HG02981 (cell line): Measurements from ENCODE around the gene DSE.

Source experiments
- ATAC-seq: cut with Tn5 transposase; IDR thresholded peaks from one replicate; pipeline ENCODE4 v1.9.1; 2021; ENCODE audit warnings: mild to moderate bottlenecking, moderate library complexity; ENCODE audit not compliant: unreplicated experiment

The DSE gene

DNA sequence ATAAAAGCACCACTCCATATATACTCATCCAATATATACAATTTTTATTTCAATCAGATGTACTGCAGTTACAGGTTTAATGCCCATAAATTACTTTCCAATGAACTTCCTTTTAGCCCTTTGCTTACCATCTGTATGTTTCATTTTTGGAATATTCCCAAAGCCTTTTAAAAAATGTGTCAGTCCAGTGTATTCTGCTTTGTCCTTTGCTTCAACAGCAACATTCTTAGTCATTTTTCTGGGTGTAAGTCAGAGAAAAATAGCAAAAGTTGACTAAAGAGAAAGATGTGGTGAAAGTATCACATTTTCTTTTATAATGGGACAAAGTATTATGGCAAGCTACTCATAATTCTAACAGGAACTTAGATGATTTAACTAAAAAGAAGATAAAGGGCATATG is 15.2 kb downstream of the DSE start:
- ATAC-seq = no peak

DNA sequence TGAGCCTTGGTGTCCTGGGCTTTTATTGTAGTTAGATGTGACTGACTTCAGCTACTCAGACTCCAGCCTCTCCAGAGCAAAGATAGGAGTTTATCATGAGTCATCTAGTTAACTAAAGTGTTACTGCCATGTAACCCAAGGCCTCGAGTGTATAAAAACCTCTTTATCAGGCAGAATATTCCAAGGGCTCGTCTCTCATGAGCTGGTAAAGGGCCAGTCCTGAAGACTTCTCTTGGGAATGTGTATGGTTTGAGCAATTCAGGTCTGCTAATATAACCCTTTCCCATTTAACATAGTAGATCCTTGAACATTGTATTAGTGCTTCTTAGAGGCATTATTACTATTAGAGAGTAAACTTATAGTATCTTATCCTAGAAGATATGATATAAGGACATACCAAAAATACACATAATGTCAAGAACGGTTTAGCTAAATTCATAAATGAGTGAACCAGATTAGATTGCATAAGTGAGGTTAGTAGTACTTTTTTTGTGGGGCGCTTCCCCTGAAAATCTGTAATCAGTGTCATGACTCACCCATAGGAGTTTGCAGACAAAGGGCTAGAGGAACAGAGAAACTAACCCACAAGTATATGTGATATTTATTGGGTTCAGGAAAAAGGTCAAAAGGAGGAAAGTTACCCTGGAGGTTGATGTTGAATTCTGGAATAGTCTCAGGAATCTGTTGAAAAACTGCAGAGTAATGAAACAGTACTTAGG is 16.0 kb downstream of the DSE start:
- peak; percentile 32 for ATAC-seq

- peak; percentile 66 for ATAC-seq
Measured at GRCh38 chr6:116387374-116387773, 16.6 kb downstream of the DSE start.

DNA sequence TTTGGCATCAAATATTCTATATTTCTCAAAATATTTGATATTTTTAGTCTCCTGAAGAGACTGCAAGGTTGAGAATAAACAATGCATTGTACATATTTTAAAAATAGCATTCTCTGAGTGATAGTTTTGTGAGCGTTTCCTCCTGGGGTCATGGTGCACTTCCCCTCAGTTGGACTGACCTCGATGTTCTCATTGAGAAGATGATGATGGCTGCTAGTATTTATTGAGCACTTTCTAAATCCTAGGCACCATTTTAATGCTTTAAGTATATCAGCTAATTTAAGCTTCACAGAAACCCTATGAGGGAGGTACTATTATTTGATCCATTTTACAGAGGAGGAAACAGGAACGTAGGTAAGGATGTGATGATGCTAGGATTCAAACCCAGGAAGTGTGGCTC is 18.2 kb downstream of the DSE start:
- ATAC-seq = no peak

GRCh38 chr6:116389357-116389756 is 18.6 kb downstream of the DSE start:
- ATAC-seq = no peak

GRCh38 chr6:116390581-116390980 is 19.8 kb downstream of the DSE start:
- ATAC-seq = peak; percentile 34

DNA sequence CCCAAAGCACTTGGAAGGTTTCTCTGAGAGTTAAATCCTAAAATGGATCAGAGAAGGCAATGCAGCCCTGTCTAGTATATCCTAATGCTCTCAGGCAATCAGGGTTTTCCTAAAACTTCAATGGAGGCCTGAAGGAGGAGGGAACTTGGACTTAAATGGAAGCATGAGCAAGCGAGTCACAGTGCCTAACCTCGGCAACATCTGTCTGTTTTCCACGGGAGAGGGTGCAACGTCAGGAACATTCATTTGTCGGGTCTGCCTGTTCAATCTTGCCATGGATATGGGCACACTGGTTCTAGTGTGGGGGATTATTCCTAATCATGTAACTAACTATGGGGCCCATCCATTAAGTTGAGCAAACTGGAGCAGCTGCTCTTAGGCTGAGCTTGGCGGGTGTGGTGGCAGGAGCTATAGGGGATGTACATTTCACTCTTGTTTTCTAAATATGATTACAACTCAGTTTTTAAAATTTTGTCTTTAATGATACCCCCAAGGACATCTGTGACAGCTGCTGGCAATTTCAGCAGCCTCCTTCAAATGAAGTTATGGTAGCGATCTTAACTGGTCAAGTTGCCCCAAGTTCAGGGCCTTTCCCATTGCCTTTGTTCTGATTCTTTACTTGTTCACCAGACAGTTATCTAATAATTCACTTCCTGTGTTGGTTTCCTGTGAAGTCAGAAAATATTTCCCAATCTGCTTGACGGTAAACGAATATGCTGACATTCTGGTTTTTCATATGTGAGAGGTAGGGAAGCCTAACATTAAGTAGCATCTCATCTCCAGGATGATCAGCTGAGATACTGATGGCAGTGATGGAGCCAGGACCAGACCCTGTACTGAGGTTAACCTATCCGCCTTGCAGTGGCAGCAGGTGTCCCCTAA is 21.6 kb downstream of the DSE start:
- ATAC-seq = no peak

DNA sequence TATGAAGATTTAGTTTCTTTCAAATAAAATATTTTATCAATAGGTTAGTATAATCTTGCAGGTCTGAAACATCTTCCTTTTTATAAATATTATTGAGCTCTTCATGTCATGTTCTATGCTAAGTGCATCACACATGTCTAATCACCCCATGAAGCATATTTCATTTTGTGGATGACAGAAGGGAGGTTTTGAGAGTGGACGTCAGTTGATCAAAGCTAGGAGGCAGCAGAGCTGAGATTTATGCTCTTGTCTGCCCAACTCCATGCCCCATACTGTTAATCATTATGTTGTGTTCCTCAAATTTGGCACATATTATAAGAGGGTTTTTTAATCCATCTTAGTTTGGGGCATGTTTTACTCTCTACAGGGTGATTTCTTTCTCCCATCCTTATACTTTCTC is 22.7 kb downstream of the DSE start:
- peak; percentile 43 for ATAC-seq

GRCh38 chr6:116395647-116396046 is 24.9 kb downstream of the DSE start:
- ATAC-seq = no peak

DNA sequence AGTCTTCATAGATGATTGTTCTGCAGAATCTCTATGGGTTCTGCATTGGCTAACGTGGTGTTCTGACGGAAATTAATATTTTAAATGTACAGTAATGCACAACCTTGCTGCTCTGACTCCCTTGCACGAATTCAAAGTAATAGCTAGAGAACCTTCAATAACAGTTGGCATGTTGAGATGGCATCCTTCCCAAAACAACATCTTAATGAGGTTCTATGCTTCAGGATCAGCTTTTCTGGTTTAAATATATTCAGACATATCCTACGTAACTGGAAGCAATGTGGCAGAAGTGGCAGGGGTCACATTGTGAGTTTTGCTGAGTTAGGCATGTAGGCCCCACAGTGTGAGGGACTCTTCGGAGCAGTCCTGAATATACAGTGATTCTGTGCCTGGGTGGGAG is 25.7 kb downstream of the DSE start:
- no peak for ATAC-seq

DNA sequence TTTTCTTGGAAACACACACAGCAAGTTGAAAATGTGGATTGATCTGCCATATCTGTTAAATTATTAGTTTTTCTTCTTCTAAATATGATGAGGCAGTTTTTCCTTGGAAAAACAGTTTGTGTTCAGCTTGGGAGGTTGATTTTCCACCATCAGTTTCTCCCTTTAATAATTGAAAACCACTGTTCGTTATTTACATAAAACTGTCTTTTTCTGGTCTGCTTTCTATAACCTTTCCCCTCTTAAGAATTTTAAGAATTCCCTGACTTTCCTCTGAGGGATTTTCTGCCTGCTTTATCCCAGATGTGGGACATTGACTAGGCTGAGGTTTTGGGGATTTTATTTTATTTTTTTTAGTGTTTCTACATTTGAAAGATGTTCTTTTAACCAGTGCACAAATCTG is 27.2 kb downstream of the DSE start:
- no peak for ATAC-seq

GRCh38 chr6:116398316-116399010 is 27.7 kb downstream of the DSE start:
- no peak for ATAC-seq

DNA sequence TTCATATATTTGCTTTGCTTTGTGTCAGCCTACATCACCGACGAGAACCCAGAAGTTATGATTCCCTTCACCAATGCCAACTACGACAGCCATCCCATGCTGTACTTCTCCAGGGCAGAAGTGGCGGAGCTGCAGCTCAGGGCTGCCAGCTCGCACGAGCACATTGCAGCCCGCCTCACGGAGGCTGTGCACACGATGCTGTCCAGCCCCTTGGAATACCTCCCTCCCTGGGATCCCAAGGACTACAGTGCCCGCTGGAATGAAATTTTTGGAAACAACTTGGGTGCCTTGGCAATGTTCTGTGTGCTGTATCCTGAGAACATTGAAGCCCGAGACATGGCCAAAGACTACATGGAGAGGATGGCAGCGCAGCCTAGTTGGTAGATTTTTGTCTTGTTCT is 28.5 kb downstream of the DSE start:
- no peak for ATAC-seq

DNA sequence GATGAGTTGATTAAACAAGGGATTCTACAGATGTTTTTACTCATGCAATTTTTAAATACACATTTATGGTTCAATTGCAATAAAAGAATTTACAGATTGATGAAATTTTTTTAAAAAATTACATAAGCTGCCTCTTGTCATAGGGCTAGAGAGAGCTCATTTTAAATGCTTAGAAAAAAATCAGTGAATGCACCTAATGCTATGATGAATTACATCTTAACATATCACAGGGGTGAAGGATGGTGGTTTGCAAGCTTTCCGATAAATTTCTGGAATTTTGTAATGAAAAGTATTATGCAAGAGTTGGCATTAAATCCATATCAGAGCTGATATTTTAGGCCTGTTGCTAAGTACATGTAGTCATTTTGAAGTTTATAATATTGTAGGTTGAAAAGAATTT is 29.6 kb downstream of the DSE start:
- ATAC-seq = no peak

DNA sequence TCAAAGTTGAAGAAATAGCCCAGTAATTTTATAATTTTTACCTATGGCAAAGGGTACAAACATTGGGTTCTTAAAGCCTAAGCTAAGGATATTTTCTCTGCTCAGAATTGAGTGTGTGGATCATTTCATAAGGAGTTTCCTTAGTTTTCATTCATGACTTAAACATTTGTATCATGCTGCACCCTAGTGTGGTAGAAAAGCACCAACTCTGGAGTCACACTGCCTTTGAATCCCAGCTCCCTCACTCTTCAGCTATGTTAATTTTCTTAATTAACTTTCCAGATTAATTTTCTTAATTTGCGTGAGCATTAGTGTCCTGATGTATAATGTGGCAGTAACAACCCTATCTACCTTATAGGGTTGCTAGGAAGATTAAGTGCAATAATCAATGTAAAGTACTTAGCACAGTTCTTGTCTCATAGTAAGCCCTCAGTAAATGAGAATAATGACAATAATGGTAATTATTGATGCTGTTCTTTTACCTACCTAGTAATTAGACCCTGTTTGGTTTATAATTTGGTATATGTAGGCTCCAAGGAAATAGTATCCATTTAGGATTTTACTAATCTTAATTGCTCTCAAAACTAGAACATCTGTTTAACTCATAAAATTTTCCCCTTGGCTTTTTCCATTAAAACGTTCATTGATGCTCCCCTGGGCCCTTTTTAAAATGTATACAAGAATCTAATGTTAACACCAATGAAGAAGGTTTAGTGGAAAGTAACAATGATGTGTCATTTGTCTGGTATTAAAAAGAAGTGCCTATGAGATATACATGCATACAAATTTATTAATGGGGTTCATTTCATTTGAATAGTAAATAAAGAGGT is 31.6 kb downstream of the DSE start:
- no peak for ATAC-seq

GRCh38 chr6:116403205-116403604 is 32.5 kb downstream of the DSE start:
- no peak for ATAC-seq

- no peak for ATAC-seq
Measured at GRCh38 chr6:116404696-116405095, 33.9 kb downstream of the DSE start.

GRCh38 chr6:116405138-116405537 is 34.4 kb downstream of the DSE start:
- peak; percentile 59 for ATAC-seq

GRCh38 chr6:116405652-116406356 is 35.1 kb downstream of the DSE start:
- no peak for ATAC-seq

DNA sequence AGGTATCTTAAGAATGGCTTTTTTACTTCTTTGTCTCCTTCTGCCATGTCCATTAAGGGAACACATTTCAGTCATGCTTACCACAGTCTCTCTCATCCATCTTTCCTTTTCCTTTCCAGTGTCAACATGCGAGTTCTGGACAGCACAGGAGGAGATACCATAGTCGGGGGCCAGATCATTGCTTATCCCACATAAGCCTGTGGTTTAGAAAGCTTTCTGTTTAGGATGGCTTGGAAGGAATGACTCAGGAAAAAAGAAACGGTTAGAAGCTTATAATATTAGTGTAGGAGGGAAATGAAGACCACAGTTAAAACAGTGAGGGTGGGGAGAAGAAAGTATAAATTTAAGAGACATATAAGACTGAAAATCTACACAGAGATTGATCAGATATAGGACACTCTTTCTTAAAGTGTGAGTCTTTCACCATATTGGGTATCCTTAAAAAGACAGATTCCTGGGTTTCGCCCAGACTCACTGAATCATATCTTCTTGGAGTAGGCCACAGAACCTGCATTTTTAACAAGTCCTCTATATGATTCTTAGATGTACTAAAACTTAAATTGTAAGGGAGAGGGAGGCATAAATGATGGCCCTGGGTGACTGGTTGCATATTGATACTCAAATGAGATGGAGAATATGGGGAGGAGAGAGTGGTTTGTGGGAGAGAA is 36.1 kb downstream of the DSE start:
- ATAC-seq = no peak
